Head of caudate nucleus (tissue), 42 donors: ENCODE measurements around the gene ODF2.
A peak's percentile ranks its signal among the peaks of the same experiment; 100 is the strongest.
"Not testable (repeated sequence)": the region's sequence is repeated elsewhere in the genome, so short reads cannot be mapped to it uniquely, and the experiment has no call there.

Source experiments
- DNase-seq, 42 donors: peaks; one replicate each; pipeline versions ENCODE4 v3.0.0 to v3.0.0-alpha.2; 2020 to 2021; ENCODE audit warnings: mixed read lengths in 7 of 42
- intact Hi-C: fragments of 100-400 bp; cut with DNase I; formaldehyde crosslinking; loops from one replicate; pipeline ENCODE4 v1.15.0; 2022

Gene ODF2

GRCh38 chr9:128421482-128421996 is 34.3 kb upstream of the ODF2 start:
- intact Hi-C loops, result loop anchor here (10.0 kb wide), 1 partner anchor 147 kb away; the partner anchor contains the start of genes GOLGA2 and SWI5
- no peak for DNase-seq

- intact Hi-C loops, result loop anchor here (10.0 kb wide), 1 partner anchor 147 kb away; the partner anchor contains the start of genes GOLGA2 and SWI5
- not testable (repeated sequence) for DNase-seq
Observed at GRCh38 chr9:128422022-128422782, 33.6 kb upstream of the ODF2 start.

GRCh38 chr9:128422783-128423150 is 33.0 kb upstream of the ODF2 start:
- intact Hi-C loops, result loop anchor here (10.0 kb wide), 1 partner anchor 148 kb away; the partner anchor contains the start of genes GOLGA2 and SWI5
- DNase-seq, result no peak

GRCh38 chr9:128423356-128423755 is 32.5 kb upstream of the ODF2 start:
- DNase-seq, result not testable (repeated sequence)
- intact Hi-C loops, result loop anchor here (10.0 kb wide), 1 partner anchor 149 kb away; the partner anchor contains the start of genes GOLGA2 and SWI5

DNA sequence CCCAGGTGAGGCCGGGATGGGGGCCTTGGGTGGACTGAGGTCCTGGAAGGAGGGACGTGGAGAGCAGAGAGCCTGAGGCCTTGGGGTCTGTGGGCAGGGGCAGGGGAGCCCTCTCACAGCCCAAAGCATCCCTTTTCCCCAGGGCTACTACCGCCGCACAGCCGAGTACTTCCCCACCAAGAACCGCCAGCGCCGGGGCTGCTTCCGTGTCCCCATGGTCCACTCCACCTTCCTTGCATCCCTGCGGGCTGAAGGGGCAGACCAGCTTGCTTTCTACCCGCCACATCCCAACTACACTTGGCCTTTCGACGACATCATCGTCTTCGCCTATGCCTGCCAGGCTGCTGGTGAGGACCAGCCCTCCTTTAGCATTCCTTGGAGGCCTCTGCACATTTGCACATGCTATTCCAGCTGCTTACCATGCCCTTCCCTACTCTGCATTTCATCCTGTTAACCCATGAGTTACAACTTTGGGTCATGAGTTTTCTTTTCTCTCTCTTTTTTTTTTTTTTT is 31.5 kb upstream of the ODF2 start:
- intact Hi-C loops, result loop anchor here (10.0 kb wide), 1 partner anchor 150 kb away; the partner anchor contains the start of genes GOLGA2 and SWI5

GRCh38 chr9:128428644-128429512 is 26.9 kb upstream of the ODF2 start:
- intact Hi-C loops, result loop anchor here (10.0 kb wide), 1 partner anchor 154 kb away; the partner anchor contains the start of genes GOLGA2 and SWI5
- no peak for DNase-seq

More for the DNA sequence above, 31.5 kb upstream of the ODF2 start:
- DNase-seq, result no peak

GRCh38 chr9:128429513-128430086 is 26.2 kb upstream of the ODF2 start:
- DNase-seq, result no peak
- intact Hi-C loops, result loop anchor here (10.0 kb wide), 1 partner anchor 155 kb away; the partner anchor contains the start of genes GOLGA2 and SWI5

DNA sequence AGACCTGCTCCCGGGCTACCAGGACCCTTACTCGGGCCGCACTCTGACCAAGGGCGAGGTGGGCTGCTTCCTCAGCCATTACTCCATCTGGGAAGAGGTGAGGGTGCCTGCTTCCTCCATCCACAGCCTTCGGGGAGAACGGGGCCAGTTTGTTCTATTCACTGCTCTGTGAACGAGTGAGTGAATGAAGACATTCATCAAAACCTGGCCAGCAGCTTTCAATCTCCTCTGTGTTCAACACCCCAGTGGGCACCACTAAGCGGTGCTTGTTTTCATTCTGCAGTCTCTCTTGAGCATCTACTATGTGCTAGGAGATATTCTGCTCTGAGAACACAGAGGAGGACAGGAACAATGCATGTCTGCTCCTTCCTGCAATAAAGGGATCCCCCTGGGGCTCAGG is 24.6 kb upstream of the ODF2 start:
- intact Hi-C loops, result no loop called here
- peak in 1 of 42 donors; percentile 32 for DNase-seq

DNA sequence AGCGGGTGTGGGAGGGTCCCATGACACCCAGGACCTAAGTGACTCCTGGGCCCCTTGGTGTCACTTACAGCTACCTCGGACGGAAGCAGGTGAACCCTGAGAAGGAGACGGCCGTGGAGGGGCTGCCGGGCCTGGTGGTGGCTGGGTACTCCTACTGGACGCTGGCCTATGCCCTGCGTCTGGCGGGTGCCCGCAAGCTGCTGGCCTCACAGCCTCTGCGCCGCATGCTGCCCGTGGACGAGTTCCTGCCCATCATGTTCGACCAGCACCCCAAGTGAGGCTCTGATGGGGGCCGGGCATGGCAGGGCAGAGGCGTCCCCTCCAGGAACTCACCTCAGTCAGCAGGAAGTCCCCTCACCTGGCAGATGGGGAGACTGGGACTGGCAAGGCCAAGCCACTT is 21.5 kb upstream of the ODF2 start:
- no peak for DNase-seq
- intact Hi-C loops, result no loop called here

GRCh38 chr9:128435611-128436010 is 20.2 kb upstream of the ODF2 start:
- DNase-seq, result no peak
- intact Hi-C loops, result no loop called here

- intact Hi-C loops, result no loop called here
- peak; percentile 67 to 95 (median 85) for DNase-seq
Observed at GRCh38 chr9:128438343-128439109, 17.3 kb upstream of the ODF2 start.

GRCh38 chr9:128439273-128439672 is 16.5 kb upstream of the ODF2 start:
- intact Hi-C loops, result no loop called here
- no peak for DNase-seq

GRCh38 chr9:128442150-128442549 is 13.7 kb upstream of the ODF2 start:
- intact Hi-C loops, result no loop called here
- no peak for DNase-seq

GRCh38 chr9:128446505-128446904 is 9.3 kb upstream of the ODF2 start:
- intact Hi-C loops, DNase-seq: not testable (repeated sequence)

- no peak for DNase-seq
- intact Hi-C loops, result no loop called here
Observed at GRCh38 chr9:128448746-128449145, 7.1 kb upstream of the ODF2 start.

GRCh38 chr9:128454991-128455390 is 815 bp upstream of the ODF2 start:
- no peak for DNase-seq
- intact Hi-C loops, result loop anchor here (10.0 kb wide), 1 partner anchor 90 kb away; no protein-coding TSS in a partner anchor

GRCh38 chr9:128456613-128457061 is 831 bp downstream of the ODF2 start:
- intact Hi-C loops, result loop anchor here (10.0 kb wide), 1 partner anchor 88 kb away; no protein-coding TSS in a partner anchor
- DNase-seq, result peak; percentile 28 to 86 (median 72)

DNA sequence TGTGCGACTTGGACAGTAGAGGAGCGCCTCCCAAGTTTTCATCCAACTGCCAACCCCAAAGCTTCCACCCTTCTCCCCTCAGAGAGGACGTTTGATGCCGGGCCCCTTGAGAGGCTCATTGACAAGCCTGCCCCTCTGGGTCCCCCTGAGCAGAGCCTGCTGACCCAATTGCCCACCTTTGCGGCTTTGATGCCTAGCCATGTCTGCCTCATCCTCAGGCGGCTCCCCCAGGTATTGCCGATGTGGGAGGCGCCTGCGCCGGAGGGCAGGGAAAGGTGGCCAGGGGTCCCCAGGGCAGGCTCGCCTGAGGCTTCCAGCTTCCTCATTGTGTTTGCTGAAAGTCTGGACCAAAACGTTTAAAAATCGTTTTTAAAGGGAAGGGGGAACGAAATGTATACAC is 1.4 kb downstream of the ODF2 start:
- no peak for DNase-seq
- intact Hi-C loops, result loop anchor here (10.0 kb wide), 1 partner anchor 88 kb away; no protein-coding TSS in a partner anchor
